HL-60 (cell line): ENCODE results near the gene FMOD.

ENCODE experiments used
- GABPA ChIP-seq: IDR thresholded peaks from 2 replicates; pipeline ENCODE4 v1.6.1; 2012; ENCODE audit warnings: low read depth
- POLR2AphosphoS5 ChIP-seq: IDR thresholded peaks from 2 replicates; pipeline ENCODE4 v1.6.1; 2012; ENCODE audit warnings: low read depth
- SPI1 ChIP-seq: IDR thresholded peaks from 2 replicates; pipeline ENCODE4 v1.6.1; 2012; ENCODE audit warnings: low read depth, mild to moderate bottlenecking, borderline replicate concordance
- TF ChIP-seq, protein P1 (sequence below): IDR thresholded peaks from one replicate; pipeline ENCODE4 v1.5.1; 2011; ENCODE audit warnings: low read length, control low read depth, inconsistent platforms; ENCODE audit not compliant: insufficient read depth
- TF ChIP-seq, protein P2 (sequence below): IDR thresholded peaks from 2 replicates; pipeline ENCODE4 v1.6.1; 2012; ENCODE audit warnings: low read depth; ENCODE audit not compliant: insufficient replicate concordance

DNA sequence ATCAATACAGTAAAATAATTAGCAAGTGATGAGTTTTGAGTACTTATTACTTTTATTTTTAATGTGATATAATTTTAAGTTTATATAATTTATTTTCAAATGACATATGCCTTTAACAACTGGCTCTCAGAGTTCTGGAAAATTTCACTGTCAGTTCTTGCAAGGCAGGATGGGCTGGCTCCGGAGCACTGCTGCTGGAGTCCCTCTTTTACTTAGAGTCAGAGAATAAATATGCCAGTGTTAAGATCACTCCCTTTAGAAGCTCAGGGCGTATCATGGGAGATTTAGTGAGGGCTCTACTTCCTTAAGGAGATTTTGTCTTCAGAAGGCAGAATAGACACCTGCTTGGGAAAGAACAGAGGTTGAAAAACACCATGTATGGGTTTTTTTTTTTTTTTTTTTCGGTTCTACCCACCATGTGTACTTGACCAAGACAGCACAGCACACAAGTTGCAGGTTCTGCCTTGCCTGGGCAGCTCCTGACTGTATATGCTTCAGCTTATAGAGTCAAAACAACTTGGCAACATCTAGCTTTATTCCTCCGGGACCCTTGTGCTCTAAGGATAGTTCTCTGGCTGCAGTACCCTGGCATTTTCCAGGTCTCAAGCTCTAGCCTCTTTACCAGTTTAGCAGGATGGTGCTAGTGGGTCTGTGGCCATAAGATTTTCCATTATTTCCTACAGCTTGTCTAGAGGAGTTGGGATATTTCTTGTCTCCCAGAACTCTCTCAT lies 29.7 kb upstream of the FMOD start:
- TF ChIP-seq, protein P1, sequence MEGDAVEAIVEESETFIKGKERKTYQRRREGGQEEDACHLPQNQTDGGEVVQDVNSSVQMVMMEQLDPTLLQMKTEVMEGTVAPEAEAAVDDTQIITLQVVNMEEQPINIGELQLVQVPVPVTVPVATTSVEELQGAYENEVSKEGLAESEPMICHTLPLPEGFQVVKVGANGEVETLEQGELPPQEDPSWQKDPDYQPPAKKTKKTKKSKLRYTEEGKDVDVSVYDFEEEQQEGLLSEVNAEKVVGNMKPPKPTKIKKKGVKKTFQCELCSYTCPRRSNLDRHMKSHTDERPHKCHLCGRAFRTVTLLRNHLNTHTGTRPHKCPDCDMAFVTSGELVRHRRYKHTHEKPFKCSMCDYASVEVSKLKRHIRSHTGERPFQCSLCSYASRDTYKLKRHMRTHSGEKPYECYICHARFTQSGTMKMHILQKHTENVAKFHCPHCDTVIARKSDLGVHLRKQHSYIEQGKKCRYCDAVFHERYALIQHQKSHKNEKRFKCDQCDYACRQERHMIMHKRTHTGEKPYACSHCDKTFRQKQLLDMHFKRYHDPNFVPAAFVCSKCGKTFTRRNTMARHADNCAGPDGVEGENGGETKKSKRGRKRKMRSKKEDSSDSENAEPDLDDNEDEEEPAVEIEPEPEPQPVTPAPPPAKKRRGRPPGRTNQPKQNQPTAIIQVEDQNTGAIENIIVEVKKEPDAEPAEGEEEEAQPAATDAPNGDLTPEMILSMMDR: no peak
- no peak for TF ChIP-seq POLR2AphosphoS5
- TF ChIP-seq, protein P2, sequence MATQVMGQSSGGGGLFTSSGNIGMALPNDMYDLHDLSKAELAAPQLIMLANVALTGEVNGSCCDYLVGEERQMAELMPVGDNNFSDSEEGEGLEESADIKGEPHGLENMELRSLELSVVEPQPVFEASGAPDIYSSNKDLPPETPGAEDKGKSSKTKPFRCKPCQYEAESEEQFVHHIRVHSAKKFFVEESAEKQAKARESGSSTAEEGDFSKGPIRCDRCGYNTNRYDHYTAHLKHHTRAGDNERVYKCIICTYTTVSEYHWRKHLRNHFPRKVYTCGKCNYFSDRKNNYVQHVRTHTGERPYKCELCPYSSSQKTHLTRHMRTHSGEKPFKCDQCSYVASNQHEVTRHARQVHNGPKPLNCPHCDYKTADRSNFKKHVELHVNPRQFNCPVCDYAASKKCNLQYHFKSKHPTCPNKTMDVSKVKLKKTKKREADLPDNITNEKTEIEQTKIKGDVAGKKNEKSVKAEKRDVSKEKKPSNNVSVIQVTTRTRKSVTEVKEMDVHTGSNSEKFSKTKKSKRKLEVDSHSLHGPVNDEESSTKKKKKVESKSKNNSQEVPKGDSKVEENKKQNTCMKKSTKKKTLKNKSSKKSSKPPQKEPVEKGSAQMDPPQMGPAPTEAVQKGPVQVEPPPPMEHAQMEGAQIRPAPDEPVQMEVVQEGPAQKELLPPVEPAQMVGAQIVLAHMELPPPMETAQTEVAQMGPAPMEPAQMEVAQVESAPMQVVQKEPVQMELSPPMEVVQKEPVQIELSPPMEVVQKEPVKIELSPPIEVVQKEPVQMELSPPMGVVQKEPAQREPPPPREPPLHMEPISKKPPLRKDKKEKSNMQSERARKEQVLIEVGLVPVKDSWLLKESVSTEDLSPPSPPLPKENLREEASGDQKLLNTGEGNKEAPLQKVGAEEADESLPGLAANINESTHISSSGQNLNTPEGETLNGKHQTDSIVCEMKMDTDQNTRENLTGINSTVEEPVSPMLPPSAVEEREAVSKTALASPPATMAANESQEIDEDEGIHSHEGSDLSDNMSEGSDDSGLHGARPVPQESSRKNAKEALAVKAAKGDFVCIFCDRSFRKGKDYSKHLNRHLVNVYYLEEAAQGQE: no peak
- TF ChIP-seq SPI1: no peak
- TF ChIP-seq GABPA: no peak
